WI38 (cell line): Measurements from ENCODE around the gene IL17RB.

Experiments
- H3K4me3 ChIP-seq: 2 replicates; pipeline ENCODE4 v1.5.1; 2011; ENCODE audit warnings: low read depth, mild to moderate bottlenecking, control low read depth, low read length
- TF ChIP-seq, protein P1 (sequence below): IDR thresholded peaks from 2 replicates; pipeline ENCODE4 v1.5.1; 2012; ENCODE audit warnings: low read depth, mild to moderate bottlenecking, control low read depth, low read length

The IL17RB gene, protein sequence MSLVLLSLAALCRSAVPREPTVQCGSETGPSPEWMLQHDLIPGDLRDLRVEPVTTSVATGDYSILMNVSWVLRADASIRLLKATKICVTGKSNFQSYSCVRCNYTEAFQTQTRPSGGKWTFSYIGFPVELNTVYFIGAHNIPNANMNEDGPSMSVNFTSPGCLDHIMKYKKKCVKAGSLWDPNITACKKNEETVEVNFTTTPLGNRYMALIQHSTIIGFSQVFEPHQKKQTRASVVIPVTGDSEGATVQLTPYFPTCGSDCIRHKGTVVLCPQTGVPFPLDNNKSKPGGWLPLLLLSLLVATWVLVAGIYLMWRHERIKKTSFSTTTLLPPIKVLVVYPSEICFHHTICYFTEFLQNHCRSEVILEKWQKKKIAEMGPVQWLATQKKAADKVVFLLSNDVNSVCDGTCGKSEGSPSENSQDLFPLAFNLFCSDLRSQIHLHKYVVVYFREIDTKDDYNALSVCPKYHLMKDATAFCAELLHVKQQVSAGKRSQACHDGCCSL

DNA sequence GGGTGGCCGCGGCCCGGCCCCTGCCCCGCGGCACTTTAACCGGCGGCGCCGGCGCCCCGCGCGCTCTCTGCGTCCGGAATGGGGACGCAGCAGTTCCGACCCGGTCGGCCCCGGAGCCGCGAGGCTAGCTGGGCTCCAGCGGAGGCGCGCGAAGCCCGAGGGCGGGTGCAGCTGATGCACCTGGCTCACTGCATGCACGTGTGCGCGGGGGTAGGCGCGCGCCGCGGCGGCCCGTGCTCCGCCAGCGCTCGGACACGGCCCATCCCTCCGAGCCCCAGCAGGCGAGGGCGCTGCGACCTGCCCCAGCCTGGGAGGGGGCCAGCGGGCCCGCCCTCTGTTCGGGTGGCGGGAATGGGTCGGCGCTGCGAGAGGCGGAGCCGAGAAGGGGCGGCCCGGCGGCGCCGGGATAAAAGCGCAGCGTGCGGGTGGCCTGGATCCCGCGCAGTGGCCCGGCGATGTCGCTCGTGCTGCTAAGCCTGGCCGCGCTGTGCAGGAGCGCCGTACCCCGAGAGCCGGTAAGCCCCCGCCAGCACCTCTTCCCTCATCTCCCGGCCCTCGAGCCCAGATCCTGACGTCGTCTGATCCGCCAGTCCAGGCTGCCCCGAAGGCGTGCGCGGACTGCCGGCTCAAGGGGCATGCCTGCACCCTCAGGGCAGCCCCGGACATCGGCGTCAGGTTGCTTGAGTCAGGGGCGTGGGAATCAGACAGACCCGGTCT is at the start of gene IL17RB, which contains the start of gene CHDH:
Gene IL17RB, plus strand, starts transcription at position 435 of the 717 bp plus-strand sequence. Its CDS starts 21 bp downstream, at position 456.
Gene CHDH, minus strand, starts transcription at position 286 of the 717 bp plus-strand sequence. CDS start 22,411 bp downstream, outside the sequence.
- H3K4me3 ChIP-seq, result peak within 1 kb of the TSS; percentile 52
- TF ChIP-seq, protein P1, sequence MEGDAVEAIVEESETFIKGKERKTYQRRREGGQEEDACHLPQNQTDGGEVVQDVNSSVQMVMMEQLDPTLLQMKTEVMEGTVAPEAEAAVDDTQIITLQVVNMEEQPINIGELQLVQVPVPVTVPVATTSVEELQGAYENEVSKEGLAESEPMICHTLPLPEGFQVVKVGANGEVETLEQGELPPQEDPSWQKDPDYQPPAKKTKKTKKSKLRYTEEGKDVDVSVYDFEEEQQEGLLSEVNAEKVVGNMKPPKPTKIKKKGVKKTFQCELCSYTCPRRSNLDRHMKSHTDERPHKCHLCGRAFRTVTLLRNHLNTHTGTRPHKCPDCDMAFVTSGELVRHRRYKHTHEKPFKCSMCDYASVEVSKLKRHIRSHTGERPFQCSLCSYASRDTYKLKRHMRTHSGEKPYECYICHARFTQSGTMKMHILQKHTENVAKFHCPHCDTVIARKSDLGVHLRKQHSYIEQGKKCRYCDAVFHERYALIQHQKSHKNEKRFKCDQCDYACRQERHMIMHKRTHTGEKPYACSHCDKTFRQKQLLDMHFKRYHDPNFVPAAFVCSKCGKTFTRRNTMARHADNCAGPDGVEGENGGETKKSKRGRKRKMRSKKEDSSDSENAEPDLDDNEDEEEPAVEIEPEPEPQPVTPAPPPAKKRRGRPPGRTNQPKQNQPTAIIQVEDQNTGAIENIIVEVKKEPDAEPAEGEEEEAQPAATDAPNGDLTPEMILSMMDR, result no peak

DNA sequence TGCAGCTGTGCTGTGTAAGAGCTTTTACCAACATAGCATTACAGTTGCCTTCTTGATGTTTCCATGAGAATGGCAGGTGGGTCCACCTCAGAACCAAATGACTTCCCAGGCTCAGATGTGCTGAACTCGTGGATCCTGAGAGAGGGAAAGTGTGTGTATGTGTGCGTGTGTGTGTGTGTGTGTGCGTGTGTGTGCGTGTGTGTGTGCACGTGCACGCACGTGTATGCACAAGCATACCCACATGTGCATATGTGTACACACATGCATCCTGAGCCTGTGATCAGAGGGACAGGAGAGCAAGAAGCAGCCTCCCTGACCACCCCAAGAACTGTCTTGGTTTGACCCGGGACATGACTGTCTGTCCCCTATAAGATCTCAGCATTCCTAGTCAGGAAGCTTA is 48.2 kb upstream of the IL17RB start:
- TF ChIP-seq, protein P1, result no peak
- H3K4me3 ChIP-seq, result no peak overlapping the region

DNA sequence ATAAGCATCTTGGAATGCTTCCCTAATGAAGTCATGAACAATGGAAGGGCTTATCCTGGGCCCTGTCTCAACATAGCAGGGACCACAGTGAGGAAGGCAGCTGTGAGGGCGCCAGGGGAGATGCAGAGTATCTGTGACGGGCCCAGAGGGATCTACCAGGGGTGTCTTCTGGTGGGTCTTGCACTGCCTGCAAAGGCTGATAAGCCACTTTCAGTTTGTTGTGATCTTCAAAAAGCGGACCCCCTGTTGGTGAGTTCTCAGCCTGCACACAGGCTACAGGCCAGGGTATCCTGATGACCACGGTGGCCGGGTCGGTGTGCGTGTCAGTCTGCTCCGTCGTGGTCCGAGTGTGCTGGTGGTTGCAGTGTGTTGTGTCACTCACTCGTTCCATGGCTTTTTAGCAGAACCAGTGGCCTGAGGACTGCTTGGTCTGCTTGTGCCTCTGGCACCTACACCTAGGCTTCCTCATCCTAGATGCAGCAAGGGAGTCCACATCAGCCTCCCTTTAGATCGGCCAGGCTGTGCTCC is 47.0 kb upstream of the IL17RB start:
- TF ChIP-seq, protein P1, result no peak
- H3K4me3 ChIP-seq, result no peak overlapping the region

DNA sequence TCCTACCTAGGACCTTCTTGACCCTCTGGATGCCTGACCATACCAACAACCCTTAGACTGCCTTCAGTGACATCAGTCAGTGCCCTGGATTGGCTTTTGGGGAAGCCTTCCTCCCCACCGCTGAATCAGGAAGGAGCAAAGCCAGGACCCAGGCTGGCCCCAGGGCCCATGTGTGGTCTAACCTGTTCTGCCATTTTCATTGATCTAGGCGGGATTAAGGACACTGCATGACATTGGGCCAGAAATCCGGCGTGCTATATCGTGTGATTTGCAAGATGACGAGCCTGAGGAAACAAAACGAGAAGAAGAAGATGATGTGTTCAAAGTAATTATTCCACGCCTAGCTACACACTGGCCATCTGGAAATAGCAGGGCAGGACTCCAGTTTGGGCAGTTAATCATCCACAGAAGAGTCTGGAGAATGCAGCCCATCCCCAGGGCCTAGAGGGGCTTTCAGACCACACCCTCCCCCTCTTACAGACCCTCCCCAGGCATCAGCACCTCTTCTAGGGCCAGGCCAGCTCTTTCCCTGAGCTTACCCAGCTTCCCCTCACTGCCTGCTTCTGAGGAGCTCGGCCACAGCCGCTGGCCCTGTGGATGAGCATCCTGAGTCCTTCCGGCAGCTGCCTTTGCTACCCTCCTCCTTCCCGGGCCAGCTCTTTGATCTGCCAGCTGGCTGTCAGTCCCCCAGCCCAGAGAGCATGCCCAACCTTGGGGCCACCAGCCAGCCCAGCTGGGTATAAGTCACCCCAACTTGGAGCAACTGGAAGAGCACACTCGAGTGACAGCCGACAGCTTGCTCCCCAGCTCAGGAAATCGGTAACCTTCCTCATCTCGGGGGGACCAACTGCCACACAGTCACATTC is 46.1 kb upstream of the IL17RB start:
- H3K4me3 ChIP-seq, result no peak overlapping the region

DNA sequence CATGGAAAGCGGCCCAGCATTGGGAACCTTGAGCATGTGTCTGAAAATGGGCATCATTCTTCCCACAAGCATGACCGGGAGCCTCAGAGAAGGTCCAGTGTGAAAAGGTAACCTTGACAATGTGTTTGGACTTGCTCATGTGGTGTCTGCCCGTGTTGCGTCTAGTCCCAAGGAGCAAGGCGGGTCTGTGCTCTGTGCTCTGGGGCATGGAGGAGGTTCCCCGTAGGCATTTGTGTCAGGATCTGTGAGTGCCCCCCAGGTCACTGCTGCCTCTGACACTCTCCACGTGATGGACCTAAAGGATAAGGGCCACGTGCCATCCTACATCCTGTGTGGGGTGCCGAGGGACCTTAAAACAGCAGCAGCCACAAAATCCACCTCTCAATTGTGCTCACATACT is 45.0 kb upstream of the IL17RB start:
- H3K4me3 ChIP-seq, result no peak overlapping the region
- TF ChIP-seq, protein P1, result no peak

More for the DNA sequence above, 46.1 kb upstream of the IL17RB start:
- TF ChIP-seq, protein P1, result no peak

DNA sequence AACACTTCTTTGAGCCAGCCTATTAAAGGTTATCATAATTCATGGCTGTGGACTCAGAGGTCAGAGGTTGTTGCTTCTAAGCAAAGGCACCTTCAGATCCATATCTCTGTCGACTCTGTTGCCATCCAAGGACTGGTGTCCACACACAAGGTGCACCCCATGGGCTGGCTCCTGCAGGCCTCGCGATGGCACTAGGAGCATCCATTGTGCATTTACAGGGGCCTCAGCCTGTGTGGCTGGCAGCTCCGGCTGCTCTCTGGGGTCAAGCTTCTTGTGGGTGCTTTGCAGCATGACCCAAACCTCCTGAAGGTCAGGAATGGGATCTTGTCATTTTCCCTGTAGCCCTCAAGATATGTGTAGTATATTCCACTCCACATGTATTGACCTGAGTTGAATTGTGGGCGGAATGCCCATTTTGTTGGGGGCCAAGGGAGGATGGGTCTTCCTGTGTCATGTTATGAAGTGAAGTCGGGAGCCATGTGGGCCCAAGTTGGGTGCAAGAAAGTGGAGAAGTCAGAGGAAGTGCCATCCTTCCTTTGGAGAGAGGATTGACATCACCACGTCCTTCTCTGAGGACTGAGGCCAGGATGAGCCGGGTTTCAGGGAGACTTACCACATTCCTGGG is 44.0 kb upstream of the IL17RB start:
- TF ChIP-seq, protein P1, result no peak
- H3K4me3 ChIP-seq, result no peak overlapping the region
